Muscle layer of colon (tissue), 2 donors: Measurements from ENCODE around the gene KIR2DL4.
"Not testable (repeated sequence)": the region's sequence is repeated elsewhere in the genome, so short reads cannot be mapped to it uniquely, and the experiment has no call there.

ENCODE experiments used
- H3K27ac ChIP-seq: one replicate; pipeline ENCODE4 v1.7.0; 2013; ENCODE audit warnings: low read depth, mild to moderate bottlenecking, low read length, moderate library complexity
- H3K27me3 ChIP-seq, 2 donors: one replicate each; pipeline ENCODE4 v1.7.0; 2013; ENCODE audit warnings: low read length in 2 of 2, mild to moderate bottlenecking in 2 of 2; ENCODE audit not compliant: insufficient read depth in 2 of 2, control insufficient read depth in 1 of 2
- H3K36me3 ChIP-seq: one replicate; pipeline ENCODE4 v1.7.0; 2013; ENCODE audit warnings: mild to moderate bottlenecking, low read length; ENCODE audit not compliant: insufficient read depth
- H3K4me1 ChIP-seq: one replicate; pipeline ENCODE4 v1.7.0; 2013; ENCODE audit warnings: mild to moderate bottlenecking, low read length; ENCODE audit not compliant: insufficient read depth
- H3K4me3 ChIP-seq, 2 donors: one replicate each; pipeline ENCODE4 v1.7.0; 2013; ENCODE audit warnings: low read length in 2 of 2, low read depth in 1 of 2, mild to moderate bottlenecking in 1 of 2, moderate library complexity in 1 of 2
- H3K9ac ChIP-seq: one replicate; pipeline ENCODE4 v1.7.0; 2013; ENCODE audit warnings: low read length
- H3K9me3 ChIP-seq: one replicate; pipeline ENCODE4 v1.7.0; 2013; ENCODE audit warnings: mild to moderate bottlenecking, low read length
- donor health status: abdominal sarcoma.
- donor health status: Adenocarcinoma of cecum.

KIR2DL4 gene

GRCh38 chr19:54803410-54803809, at the start of gene KIR2DL4:
TSS of gene KIR2DL4 (plus strand) at chr19:54803610. CDS start at chr19:54803652, 42 bp downstream.
- no peaks in the 10 kb centered on the region for H3K9me3 ChIP-seq
- H3K27me3 ChIP-seq = no peaks in the 10 kb centered on the region
- H3K4me1 ChIP-seq = no peaks in the 10 kb centered on the region
- H3K36me3 ChIP-seq = no peaks in the 10 kb centered on the region
- no peak within 1 kb of the TSS for H3K9ac ChIP-seq
- no peak within 1 kb of the TSS for H3K27ac ChIP-seq
- H3K4me3 ChIP-seq = no peak within 1 kb of the TSS

GRCh38 chr19:54756204-54757110, 47.0 kb upstream of the KIR2DL4 start:
- not testable (repeated sequence) for H3K4me3 ChIP-seq, H3K9me3 ChIP-seq, H3K9ac ChIP-seq, H3K27me3 ChIP-seq, H3K36me3 ChIP-seq, H3K27ac ChIP-seq, H3K4me1 ChIP-seq

- H3K36me3 ChIP-seq, H3K9ac ChIP-seq, H3K27ac ChIP-seq, H3K27me3 ChIP-seq, H3K4me3 ChIP-seq, H3K9me3 ChIP-seq, H3K4me1 ChIP-seq: not testable (repeated sequence)
Observed at GRCh38 chr19:54758577-54758976, 44.8 kb upstream of the KIR2DL4 start.

GRCh38 chr19:54764219-54764618, 39.2 kb upstream of the KIR2DL4 start:
- not testable (repeated sequence) for H3K4me3 ChIP-seq, H3K9me3 ChIP-seq, H3K4me1 ChIP-seq, H3K27me3 ChIP-seq, H3K27ac ChIP-seq, H3K36me3 ChIP-seq, H3K9ac ChIP-seq

- not testable (repeated sequence) for H3K9me3 ChIP-seq, H3K4me3 ChIP-seq, H3K36me3 ChIP-seq, H3K27ac ChIP-seq, H3K9ac ChIP-seq, H3K4me1 ChIP-seq, H3K27me3 ChIP-seq
Observed at GRCh38 chr19:54766464-54766863, 36.9 kb upstream of the KIR2DL4 start.

- not testable (repeated sequence) for H3K4me3 ChIP-seq, H3K36me3 ChIP-seq, H3K27me3 ChIP-seq, H3K27ac ChIP-seq, H3K9me3 ChIP-seq, H3K4me1 ChIP-seq, H3K9ac ChIP-seq
Observed at GRCh38 chr19:54769646-54770045, 33.8 kb upstream of the KIR2DL4 start, which contains the start of gene KIR2DL1. TSS of gene KIR2DL1 (plus strand) at chr19:54769793. CDS start at chr19:54769851, 58 bp downstream.

- not testable (repeated sequence) for H3K9me3 ChIP-seq, H3K4me1 ChIP-seq, H3K36me3 ChIP-seq, H3K27ac ChIP-seq, H3K9ac ChIP-seq, H3K27me3 ChIP-seq, H3K4me3 ChIP-seq
Observed at GRCh38 chr19:54770511-54770910, 32.9 kb upstream of the KIR2DL4 start.

GRCh38 chr19:54771018-54771960, 32.1 kb upstream of the KIR2DL4 start:
- H3K4me1 ChIP-seq, H3K9me3 ChIP-seq, H3K36me3 ChIP-seq, H3K27me3 ChIP-seq, H3K27ac ChIP-seq, H3K4me3 ChIP-seq, H3K9ac ChIP-seq: not testable (repeated sequence)

GRCh38 chr19:54772666-54773065, 30.7 kb upstream of the KIR2DL4 start:
- H3K9me3 ChIP-seq, H3K9ac ChIP-seq, H3K27me3 ChIP-seq, H3K27ac ChIP-seq, H3K4me3 ChIP-seq, H3K4me1 ChIP-seq, H3K36me3 ChIP-seq: not testable (repeated sequence)

- not testable (repeated sequence) for H3K9me3 ChIP-seq
Observed at GRCh38 chr19:54775095-54775815, 28.2 kb upstream of the KIR2DL4 start.

GRCh38 chr19:54775830-54776229, 27.6 kb upstream of the KIR2DL4 start:
- not testable (repeated sequence) for H3K27me3 ChIP-seq

More at GRCh38 chr19:54775095-54775815, 28.2 kb upstream of the KIR2DL4 start:
- H3K4me1 ChIP-seq, H3K36me3 ChIP-seq, H3K27ac ChIP-seq, H3K4me3 ChIP-seq, H3K27me3 ChIP-seq, H3K9ac ChIP-seq: not testable (repeated sequence)

More at GRCh38 chr19:54775830-54776229, 27.6 kb upstream of the KIR2DL4 start:
- H3K9ac ChIP-seq, H3K4me3 ChIP-seq, H3K27ac ChIP-seq, H3K4me1 ChIP-seq, H3K9me3 ChIP-seq, H3K36me3 ChIP-seq: not testable (repeated sequence)
